HEK293 (cell line): ENCODE data around the gene KCNJ15.

Experiments
- PRDM4 ChIP-seq: fragments of 450-650 bp; formaldehyde crosslinking; IDR thresholded peaks from 2 replicates; pipeline ENCODE4 v1.5.1; 2017; ENCODE audit warnings: missing biosample characterization, missing genetic modification characterization
- ZNF776 ChIP-seq: fragments of 450-650 bp; formaldehyde crosslinking; IDR thresholded peaks from 2 replicates; pipeline ENCODE4 v1.5.0; 2017; ENCODE audit warnings: missing biosample characterization, missing genetic modification characterization, borderline replicate concordance

DNA sequence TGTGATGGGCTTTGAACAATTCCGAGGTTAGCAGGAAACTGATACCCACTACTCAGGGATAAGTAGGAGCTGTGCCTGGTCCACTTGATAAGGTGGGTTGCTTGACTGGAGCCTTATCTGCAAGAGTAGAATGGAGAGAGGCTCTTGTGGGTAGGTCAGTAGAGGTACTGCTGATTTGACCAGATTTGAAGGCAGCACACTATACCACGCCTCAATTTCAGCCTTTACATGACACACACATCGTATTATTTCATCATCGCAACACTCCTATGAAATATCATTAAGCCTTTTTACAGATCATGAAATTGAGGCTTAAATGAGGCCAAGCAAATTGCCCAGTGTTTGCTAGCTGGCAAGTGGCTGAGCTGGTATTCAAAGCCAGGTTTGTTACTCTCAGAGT, 69.6 kb downstream of the KCNJ15 start:
- TF ChIP-seq PRDM4 (no peak), ZNF776 (tag by site-specific recombination) (no peak)
